Measurements from ENCODE around the gene GRPEL1.

DNA sequence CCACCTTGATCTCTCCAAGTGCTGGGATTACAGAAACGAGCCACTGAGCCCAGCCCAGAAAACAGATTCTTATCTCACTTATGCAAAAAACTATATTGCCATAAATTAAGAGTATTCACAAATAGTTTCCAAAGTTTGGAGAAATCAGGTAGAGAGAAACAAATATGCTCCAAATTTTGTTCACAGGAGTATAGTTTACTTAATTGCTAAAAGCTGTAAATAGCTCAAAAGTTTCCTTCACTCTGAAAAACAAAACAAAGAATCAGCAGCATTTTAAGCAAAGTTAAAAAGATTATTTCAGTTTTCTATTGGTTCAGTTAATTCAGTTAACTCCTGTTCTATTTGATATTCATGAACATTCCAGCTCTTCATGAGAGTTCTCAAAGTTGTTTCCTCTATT lies 18.5 kb upstream of the GRPEL1 start:
- TF ChIP-seq, protein P1, sequence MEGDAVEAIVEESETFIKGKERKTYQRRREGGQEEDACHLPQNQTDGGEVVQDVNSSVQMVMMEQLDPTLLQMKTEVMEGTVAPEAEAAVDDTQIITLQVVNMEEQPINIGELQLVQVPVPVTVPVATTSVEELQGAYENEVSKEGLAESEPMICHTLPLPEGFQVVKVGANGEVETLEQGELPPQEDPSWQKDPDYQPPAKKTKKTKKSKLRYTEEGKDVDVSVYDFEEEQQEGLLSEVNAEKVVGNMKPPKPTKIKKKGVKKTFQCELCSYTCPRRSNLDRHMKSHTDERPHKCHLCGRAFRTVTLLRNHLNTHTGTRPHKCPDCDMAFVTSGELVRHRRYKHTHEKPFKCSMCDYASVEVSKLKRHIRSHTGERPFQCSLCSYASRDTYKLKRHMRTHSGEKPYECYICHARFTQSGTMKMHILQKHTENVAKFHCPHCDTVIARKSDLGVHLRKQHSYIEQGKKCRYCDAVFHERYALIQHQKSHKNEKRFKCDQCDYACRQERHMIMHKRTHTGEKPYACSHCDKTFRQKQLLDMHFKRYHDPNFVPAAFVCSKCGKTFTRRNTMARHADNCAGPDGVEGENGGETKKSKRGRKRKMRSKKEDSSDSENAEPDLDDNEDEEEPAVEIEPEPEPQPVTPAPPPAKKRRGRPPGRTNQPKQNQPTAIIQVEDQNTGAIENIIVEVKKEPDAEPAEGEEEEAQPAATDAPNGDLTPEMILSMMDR (IDR thresholded peaks at IDR 0.05; ENCODE audit: low read depth, low read length, poor library complexity, severe bottlenecking) = no peak
- TF ChIP-seq EZH2phosphoT487 (IDR thresholded peaks at IDR 0.05; ENCODE audit: borderline replicate concordance, low read length) = no peak
